Measurements from ENCODE around the gene RSAD1. TPM values are rescaled to one million over a fixed set of nuclear protein-coding genes. Genes with fewer than 3 reads are reported as not detected.

Gene RSAD1
- total RNA-seq = 10 to 100 TPM; 39.2 to 40.4 TPM

DNA sequence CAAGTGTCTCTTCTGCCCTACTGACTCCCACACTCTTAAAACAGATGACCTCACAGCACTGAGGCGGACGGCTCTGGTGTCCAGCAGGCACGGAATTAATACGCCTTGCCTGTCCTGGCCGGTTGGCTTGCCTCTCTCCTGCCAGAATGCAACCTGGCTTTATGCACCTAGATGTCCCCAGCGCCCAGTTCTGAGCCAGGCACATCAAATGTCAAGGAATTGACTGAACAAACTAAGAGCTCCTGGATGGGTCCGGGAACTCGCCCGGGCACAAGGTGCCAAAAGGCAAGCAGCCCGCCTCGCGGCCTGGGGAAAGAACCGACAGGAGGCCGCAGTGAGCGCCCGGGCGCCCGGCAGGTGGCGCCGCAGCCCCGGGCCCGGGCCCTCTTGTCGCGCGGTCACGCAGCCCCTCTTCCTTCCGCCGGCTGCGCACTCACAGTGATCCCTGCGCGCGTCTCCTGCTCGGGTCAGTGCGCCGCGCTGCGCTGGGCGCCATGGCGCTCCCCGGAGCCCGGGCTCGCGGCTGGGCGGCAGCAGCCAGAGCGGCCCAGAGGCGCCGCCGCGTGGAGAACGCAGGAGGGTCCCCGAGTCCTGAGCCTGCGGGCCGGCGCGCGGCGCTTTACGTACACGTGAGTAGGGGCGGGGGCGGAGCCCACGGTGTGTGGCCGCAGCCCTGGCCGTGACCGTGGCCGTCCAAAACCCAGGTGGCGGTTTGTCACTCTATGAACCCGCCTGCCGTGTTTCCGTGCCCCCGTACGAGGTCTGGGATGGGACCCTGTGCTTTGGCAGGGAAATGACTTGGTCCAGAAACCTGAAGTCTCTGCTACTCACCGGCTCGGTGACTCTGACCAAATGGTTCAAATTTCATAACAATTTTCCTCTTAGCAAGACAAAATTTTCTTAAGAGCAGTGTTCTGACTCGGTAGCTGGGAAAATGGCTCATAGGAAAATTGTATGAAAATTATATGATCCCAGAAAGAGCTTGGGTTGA is at the start of gene RSAD1:
TSS of gene RSAD1 (plus strand) at position 470 of the 991 bp plus-strand sequence. CDS start at position 495, 25 bp downstream.
- Mint-ChIP-seq H3K4me1 (ENCODE audit: low read depth) (peaks cover 25% of the 10 kb centered on the region), H3K27ac (peak within 1 kb of the TSS; percentile 95), H3K36me3 (ENCODE audit: low read depth) (peaks cover 12% of the 10 kb centered on the region), H3K9me3 (no peaks in the 10 kb centered on the region), H3K4me3 (peak within 1 kb of the TSS; percentile 81), H3K27me3 (ENCODE audit: low read depth) (peaks cover 5% of the 10 kb centered on the region)
- DNase-seq = peak; percentile 88
- CTCF ChIA-PET = interaction anchor here (0.6 to 3.0 kb wide), 25 partner anchors 8 to 217 kb away, joined by 3 to 15 read pairs (median 4); partner anchors contain the start of genes CACNA1G, LRRC59 and SPATA20
- intact Hi-C loops (cut with micrococcal nuclease) = loop anchor here (1.0 to 2.0 kb wide), 10 partner anchors 32 to 278 kb away; partner anchors contain the start of genes ANKRD40, CACNA1G, LRRC59 and SPATA20

DNA sequence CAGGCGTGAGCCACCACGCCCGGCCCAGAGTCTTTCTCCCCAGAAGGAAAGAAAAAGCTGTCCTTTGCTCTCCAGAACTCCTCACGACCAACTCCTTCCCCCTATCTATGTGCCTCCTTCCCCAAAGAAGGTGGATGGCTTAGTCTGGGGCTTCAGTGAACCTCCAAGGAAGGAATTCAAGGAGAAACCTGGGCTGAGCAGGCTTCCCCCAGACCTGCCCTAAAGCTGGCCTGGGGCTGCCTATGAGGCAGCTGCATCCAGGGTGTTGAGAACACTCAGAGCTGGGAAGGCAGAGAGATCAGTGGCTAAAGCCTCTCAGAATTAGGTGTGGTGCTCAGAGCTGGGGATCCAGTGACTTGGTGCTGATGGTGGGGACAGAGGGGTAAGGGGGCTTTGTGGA is 48.9 kb upstream of the RSAD1 start:
- Mint-ChIP-seq H3K27me3 (ENCODE audit: low read depth) (no peaks in the 10 kb centered on the region), H3K27ac (no peak overlapping the region), H3K4me3 (no peak overlapping the region), H3K36me3 (ENCODE audit: low read depth) (no peaks in the 10 kb centered on the region), H3K9me3 (no peaks in the 10 kb centered on the region), H3K4me1 (ENCODE audit: low read depth) (peaks cover 17% of the 10 kb centered on the region)
- no peak for DNase-seq
- intact Hi-C loops (cut with micrococcal nuclease) = no loop called here
- CTCF ChIA-PET = interaction anchor here (4.6 kb wide), 1 partner anchor 32 kb away, joined by 19 read pairs; the partner anchor contains the start of gene LRRC59

DNA sequence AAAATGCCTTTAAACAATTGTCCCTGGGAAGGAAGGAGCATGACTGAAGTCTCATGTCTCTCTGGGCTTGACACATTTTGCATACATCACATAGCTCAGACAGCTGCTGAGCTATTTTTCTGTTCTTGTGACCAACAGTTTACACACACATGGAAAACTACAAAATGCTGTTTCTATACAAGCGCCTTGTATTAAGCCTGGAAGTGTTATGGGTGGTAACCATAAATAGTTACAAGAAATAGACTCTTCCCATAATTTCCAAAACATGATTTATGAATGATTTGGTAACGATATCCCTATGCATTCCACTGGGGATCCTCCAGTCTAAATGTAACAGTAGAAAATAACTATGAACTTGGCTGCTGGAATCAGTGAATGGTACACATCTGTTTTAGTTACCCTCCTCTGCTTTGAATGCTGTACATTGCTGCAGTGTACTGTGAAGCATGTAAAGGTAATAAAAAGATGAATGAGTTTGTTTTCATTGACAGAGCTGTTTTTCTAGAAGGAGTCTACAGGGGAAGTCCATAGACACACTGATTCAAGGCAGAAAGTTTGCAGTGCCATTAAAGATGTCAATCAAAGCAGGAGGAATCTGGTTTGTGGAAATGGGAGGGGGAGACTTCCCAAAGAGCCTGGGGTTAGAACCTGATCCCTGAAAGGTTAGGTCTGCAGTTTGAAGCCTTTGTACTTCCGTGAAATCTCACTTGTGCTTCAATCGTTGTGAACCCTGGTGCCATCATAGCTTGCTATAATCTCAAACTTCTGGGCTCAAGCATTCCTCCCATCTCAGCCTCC is 47.6 kb upstream of the RSAD1 start:
- Mint-ChIP-seq H3K27ac (no peak overlapping the region), H3K4me3 (no peak overlapping the region), H3K27me3 (ENCODE audit: low read depth) (no peaks in the 10 kb centered on the region), H3K4me1 (ENCODE audit: low read depth) (peaks cover 13% of the 10 kb centered on the region), H3K36me3 (ENCODE audit: low read depth) (no peaks in the 10 kb centered on the region), H3K9me3 (no peaks in the 10 kb centered on the region)
- CTCF ChIA-PET = interaction anchor here (4.6 kb wide), 1 partner anchor 33 kb away, joined by 19 read pairs; the partner anchor contains the start of gene LRRC59
- intact Hi-C loops (cut with micrococcal nuclease) = no loop called here
- DNase-seq = no peak

DNA sequence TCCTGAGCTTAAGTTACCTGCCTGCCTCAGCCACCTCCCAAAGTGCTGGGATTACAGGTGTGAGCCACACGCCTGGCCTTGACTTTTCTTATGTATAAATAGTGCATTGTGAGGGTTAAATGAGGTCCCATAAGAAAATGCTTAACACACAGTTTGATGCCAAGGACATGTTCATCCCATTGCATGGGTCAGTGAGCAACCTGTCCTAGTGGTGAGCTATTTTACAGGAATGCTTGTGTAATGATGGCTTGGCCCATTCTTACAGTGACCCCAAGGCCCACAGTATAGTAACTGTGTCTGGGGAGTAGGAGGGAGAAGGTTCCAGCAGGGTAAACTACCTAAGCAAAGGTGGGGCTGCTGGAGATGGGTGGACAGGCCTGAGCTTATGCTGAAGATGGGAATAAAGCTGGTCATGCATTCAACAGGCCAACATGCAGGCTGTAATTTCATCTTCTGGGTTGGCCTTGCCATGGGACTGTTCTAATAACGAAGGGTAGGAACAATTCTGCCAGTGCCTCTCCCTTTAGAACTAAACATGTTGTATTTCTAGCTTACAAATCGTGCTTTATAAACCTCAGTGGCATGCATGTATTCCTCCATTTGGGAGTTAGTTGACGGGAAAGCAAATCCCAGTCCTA is 46.4 kb upstream of the RSAD1 start:
- peaks cover 7% of the 10 kb centered on the region for H3K4me1 Mint-ChIP-seq (ENCODE audit: low read depth)
- CTCF ChIA-PET = interaction anchor here (4.6 kb wide), 1 partner anchor 35 kb away, joined by 19 read pairs; the partner anchor contains the start of gene LRRC59
- no peaks in the 10 kb centered on the region for H3K27me3 Mint-ChIP-seq (ENCODE audit: low read depth)
- DNase-seq = no peak
- H3K27ac Mint-ChIP-seq = no peak overlapping the region
- H3K9me3 Mint-ChIP-seq = no peaks in the 10 kb centered on the region
- no peaks in the 10 kb centered on the region for H3K36me3 Mint-ChIP-seq (ENCODE audit: low read depth)
- intact Hi-C loops (cut with micrococcal nuclease) = no loop called here
- H3K4me3 Mint-ChIP-seq = no peak overlapping the region

DNA sequence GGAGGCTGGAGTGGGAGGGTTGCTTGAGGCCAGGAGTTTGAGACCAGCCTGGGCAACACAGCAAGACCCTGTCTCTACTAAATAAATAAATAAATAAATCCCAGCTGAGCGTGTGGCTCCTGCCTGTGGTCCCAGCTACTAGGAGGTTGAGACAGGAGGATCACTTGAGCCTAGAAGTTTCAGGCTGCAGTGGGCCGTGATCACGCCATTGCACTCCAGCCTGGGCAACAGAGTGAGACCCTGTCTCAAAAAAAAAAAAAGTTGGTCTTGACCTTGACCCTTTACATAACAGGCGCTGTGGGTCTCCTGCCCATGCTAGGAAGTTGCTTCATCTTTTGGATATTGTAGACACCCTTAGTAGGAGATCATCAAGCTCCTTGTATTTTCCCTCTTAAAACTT is 41.3 kb upstream of the RSAD1 start:
- Mint-ChIP-seq H3K27ac (no peak overlapping the region), H3K4me3 (no peak overlapping the region), H3K4me1 (ENCODE audit: low read depth) (no peaks in the 10 kb centered on the region), H3K36me3 (ENCODE audit: low read depth) (peaks cover 1% of the 10 kb centered on the region), H3K9me3 (no peaks in the 10 kb centered on the region), H3K27me3 (ENCODE audit: low read depth) (no peaks in the 10 kb centered on the region)
- DNase-seq = no peak
- CTCF ChIA-PET = interaction anchor here (0.6 kb wide), 1 partner anchor 8 kb away, joined by 3 read pairs; no protein-coding TSS in a partner anchor
- intact Hi-C loops (cut with micrococcal nuclease) = no loop called here

- no peak overlapping the region for H3K27ac Mint-ChIP-seq
- H3K4me1 Mint-ChIP-seq (ENCODE audit: low read depth) = no peaks in the 10 kb centered on the region
- H3K9me3 Mint-ChIP-seq = no peaks in the 10 kb centered on the region
- H3K27me3 Mint-ChIP-seq (ENCODE audit: low read depth) = no peaks in the 10 kb centered on the region
- peaks cover 1% of the 10 kb centered on the region for H3K36me3 Mint-ChIP-seq (ENCODE audit: low read depth)
- intact Hi-C loops (cut with micrococcal nuclease) = no loop called here
- CTCF ChIA-PET = interaction anchor here (1.5 kb wide), 1 partner anchor 41 kb away, joined by 4 read pairs; no protein-coding TSS in a partner anchor
- DNase-seq = no peak
- no peak overlapping the region for H3K4me3 Mint-ChIP-seq
Observed at GRCh38 chr17:50439008-50439407, 39.7 kb upstream of the RSAD1 start.

DNA sequence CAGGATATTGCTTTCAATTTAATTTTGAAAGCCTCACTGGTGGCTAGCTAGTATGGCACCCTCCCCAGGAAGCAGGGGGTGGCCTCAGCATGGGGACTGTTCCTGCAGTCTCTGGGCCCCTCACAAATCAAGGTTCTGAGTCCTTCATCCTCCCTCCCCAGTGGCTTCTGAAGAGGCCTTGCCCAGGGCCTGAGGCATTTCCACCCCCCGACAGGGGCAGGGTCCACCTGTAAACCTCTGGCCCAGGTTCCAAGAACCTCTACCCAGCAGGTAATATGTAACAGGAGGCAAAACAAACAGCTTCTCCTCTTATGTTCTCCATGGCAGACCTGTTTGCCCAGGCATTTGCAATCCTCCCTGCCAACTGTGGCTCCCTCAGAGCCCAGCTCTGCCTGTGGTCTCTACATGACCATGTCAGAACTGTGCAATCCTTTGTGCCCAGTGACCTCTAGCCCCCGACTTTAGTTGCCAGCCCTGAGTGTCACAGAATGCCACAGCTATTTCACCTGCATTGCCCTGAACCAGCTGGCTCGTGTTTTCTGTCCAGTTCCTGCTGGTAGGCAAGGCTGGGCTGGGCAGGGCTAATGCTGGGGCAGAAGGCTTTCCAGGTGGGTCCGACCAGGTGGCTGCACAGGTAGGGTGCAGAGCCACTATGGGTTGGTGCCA is 38.4 kb upstream of the RSAD1 start:
- CTCF ChIA-PET = no interaction called here
- no peak overlapping the region for H3K27ac Mint-ChIP-seq

GRCh38 chr17:50440838-50441829 is 37.5 kb upstream of the RSAD1 start:
- CTCF ChIA-PET = no interaction called here
- Mint-ChIP-seq H3K4me3 (no peak overlapping the region), H3K9me3 (no peaks in the 10 kb centered on the region), H3K27me3 (ENCODE audit: low read depth) (no peaks in the 10 kb centered on the region), H3K36me3 (ENCODE audit: low read depth) (peaks cover 1% of the 10 kb centered on the region), H3K4me1 (ENCODE audit: low read depth) (no peaks in the 10 kb centered on the region), H3K27ac (no peak overlapping the region)
- no peak for DNase-seq
- intact Hi-C loops (cut with micrococcal nuclease) = no loop called here

More for the DNA sequence above, 38.4 kb upstream of the RSAD1 start:
- Mint-ChIP-seq H3K4me1 (ENCODE audit: low read depth) (no peaks in the 10 kb centered on the region), H3K4me3 (no peak overlapping the region), H3K36me3 (ENCODE audit: low read depth) (peaks cover 1% of the 10 kb centered on the region), H3K9me3 (no peaks in the 10 kb centered on the region), H3K27me3 (ENCODE audit: low read depth) (no peaks in the 10 kb centered on the region)
- no peak for DNase-seq
- intact Hi-C loops (cut with micrococcal nuclease) = no loop called here

- Mint-ChIP-seq H3K36me3 (ENCODE audit: low read depth) (peaks cover 1% of the 10 kb centered on the region), H3K4me3 (no peak overlapping the region), H3K27me3 (ENCODE audit: low read depth) (no peaks in the 10 kb centered on the region), H3K9me3 (no peaks in the 10 kb centered on the region), H3K4me1 (ENCODE audit: low read depth) (no peaks in the 10 kb centered on the region), H3K27ac (no peak overlapping the region)
- no peak for DNase-seq
- intact Hi-C loops (cut with micrococcal nuclease) = no loop called here
- CTCF ChIA-PET = interaction anchor here (0.7 kb wide), 2 partner anchors 17 to 81 kb away, joined by 3 read pairs; no protein-coding TSS in a partner anchor
Observed at GRCh38 chr17:50443505-50443974, 35.1 kb upstream of the RSAD1 start.

- intact Hi-C loops (cut with micrococcal nuclease) = no loop called here
- H3K36me3 Mint-ChIP-seq (ENCODE audit: low read depth) = peaks cover 1% of the 10 kb centered on the region
- H3K4me3 Mint-ChIP-seq = no peak overlapping the region
- H3K27ac Mint-ChIP-seq = no peak overlapping the region
- H3K4me1 Mint-ChIP-seq (ENCODE audit: low read depth) = no peaks in the 10 kb centered on the region
- no peaks in the 10 kb centered on the region for H3K27me3 Mint-ChIP-seq (ENCODE audit: low read depth)
- CTCF ChIA-PET = interaction anchor here (0.7 to 0.9 kb wide), 2 partner anchors 10 to 702 kb away, joined by 3 read pairs; no protein-coding TSS in a partner anchor
- no peaks in the 10 kb centered on the region for H3K9me3 Mint-ChIP-seq
- no peak for DNase-seq
Observed at GRCh38 chr17:50444841-50445715, 33.6 kb upstream of the RSAD1 start.

Data from activated naive CD4-positive, alpha-beta T cell treated with anti-CD3 and anti-CD28 coated beads for 36 hours (primary cell).